HL-60 (cell line): ENCODE results near the gene CUTA.

Source experiments
- POLR2AphosphoS5 ChIP-seq: IDR thresholded peaks from 2 replicates; pipeline ENCODE4 v1.6.1; 2012; ENCODE audit warnings: low read depth
- TF ChIP-seq, protein P1 (sequence below): IDR thresholded peaks from one replicate; pipeline ENCODE4 v1.5.1; 2011; ENCODE audit warnings: low read length, control low read depth, inconsistent platforms; ENCODE audit not compliant: insufficient read depth

DNA sequence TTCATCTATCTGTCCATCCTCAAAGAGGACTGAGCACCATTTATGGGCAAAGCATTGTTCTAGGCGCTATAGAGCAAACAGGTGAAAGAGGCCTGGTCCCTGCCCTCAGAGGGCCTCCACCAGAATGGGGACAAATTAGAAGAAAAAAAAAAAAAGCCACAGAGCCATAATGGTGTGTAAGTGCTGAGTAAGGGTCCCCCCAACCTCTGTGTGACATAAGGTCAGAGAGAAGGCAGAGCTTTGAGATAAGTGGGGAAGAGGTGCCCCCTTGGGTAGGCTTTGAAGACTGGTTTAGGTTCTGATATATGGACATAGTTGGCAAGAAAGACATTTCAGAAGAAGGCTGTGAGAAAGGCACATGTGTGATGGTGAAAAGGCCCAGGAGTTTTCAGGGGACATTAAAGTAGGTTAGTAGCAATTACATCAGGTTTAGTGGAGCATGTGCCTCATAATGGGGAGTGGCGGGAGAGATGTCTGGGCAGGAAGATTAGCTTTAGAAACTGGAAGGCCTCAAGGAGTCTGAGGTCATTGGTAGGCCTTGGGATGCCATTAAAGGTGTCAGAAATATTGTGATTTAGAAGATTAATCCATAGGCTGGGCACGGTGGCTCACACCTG lies 21.2 kb upstream of the CUTA start:
- TF ChIP-seq, protein P1, sequence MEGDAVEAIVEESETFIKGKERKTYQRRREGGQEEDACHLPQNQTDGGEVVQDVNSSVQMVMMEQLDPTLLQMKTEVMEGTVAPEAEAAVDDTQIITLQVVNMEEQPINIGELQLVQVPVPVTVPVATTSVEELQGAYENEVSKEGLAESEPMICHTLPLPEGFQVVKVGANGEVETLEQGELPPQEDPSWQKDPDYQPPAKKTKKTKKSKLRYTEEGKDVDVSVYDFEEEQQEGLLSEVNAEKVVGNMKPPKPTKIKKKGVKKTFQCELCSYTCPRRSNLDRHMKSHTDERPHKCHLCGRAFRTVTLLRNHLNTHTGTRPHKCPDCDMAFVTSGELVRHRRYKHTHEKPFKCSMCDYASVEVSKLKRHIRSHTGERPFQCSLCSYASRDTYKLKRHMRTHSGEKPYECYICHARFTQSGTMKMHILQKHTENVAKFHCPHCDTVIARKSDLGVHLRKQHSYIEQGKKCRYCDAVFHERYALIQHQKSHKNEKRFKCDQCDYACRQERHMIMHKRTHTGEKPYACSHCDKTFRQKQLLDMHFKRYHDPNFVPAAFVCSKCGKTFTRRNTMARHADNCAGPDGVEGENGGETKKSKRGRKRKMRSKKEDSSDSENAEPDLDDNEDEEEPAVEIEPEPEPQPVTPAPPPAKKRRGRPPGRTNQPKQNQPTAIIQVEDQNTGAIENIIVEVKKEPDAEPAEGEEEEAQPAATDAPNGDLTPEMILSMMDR, result no peak
- no peak for TF ChIP-seq POLR2AphosphoS5
